GM23338 (cell line): ENCODE data around the gene HPS5.

Source experiments
- CREB1 ChIP-seq: fragments of 250-450 bp; sonication (Bioruptor Pico); IDR thresholded peaks from 2 replicates; pipeline ENCODE4 v1.5.0; 2020; ENCODE audit warnings: low read depth, mild to moderate bottlenecking, moderate library complexity
- EZH2 ChIP-seq: fragments of 200-600 bp; sonication (generic); IDR thresholded peaks from one replicate; pipeline ENCODE4 v1.8.0; 2017; ENCODE audit warnings: antibody characterized with exemption, mild to moderate bottlenecking, low read depth; ENCODE audit not compliant: unreplicated experiment
- EZH2phosphoT487 ChIP-seq: fragments of 200-600 bp; sonication (generic); IDR thresholded peaks from one replicate; pipeline ENCODE4 v1.8.1; 2018; ENCODE audit warnings: antibody characterized with exemption; ENCODE audit not compliant: unreplicated experiment
- JUNB ChIP-seq: IDR thresholded peaks from one replicate; pipeline ENCODE4 v1.6.1; 2016; ENCODE audit warnings: antibody characterized with exemption; ENCODE audit not compliant: unreplicated experiment
- NANOG ChIP-seq: IDR thresholded peaks from 2 replicates; pipeline ENCODE4 v1.6.1; 2016; ENCODE audit warnings: antibody characterized with exemption, borderline replicate concordance
- POLR2AphosphoS5 ChIP-seq: IDR thresholded peaks from 2 replicates; pipeline ENCODE4 v1.6.1; 2016; ENCODE audit warnings: antibody characterized with exemption, low read depth
- ZNF114 ChIP-seq: fragments of 250-450 bp; sonication (Bioruptor Pico); IDR thresholded peaks from 2 replicates; pipeline ENCODE4 v1.5.0; 2020; ENCODE audit warnings: mild to moderate bottlenecking, moderate library complexity
- ZNF331 ChIP-seq: fragments of 250-450 bp; sonication (Bioruptor Pico); IDR thresholded peaks from 2 replicates; pipeline ENCODE4 v1.5.0; 2020; ENCODE audit warnings: low read depth, mild to moderate bottlenecking, moderate library complexity
- TF ChIP-seq, protein P1 (sequence below), 2 experiments: fragments of 200-600 bp in 1 of 2; sonication (generic) in 1 of 2; conservative IDR thresholded peaks; 2 replicates each; pipeline versions ENCODE4 v1.5.1 to v1.6.1; 2016 to 2017; ENCODE audit warnings: antibody characterized with exemption in 2 of 2, low read depth in 2 of 2, mild to moderate bottlenecking in 2 of 2, moderate library complexity in 1 of 2
- TF ChIP-seq, protein P2 (sequence below): IDR thresholded peaks from one replicate; pipeline ENCODE4 v1.6.1; 2018; ENCODE audit warnings: antibody characterized with exemption; ENCODE audit not compliant: unreplicated experiment

DNA sequence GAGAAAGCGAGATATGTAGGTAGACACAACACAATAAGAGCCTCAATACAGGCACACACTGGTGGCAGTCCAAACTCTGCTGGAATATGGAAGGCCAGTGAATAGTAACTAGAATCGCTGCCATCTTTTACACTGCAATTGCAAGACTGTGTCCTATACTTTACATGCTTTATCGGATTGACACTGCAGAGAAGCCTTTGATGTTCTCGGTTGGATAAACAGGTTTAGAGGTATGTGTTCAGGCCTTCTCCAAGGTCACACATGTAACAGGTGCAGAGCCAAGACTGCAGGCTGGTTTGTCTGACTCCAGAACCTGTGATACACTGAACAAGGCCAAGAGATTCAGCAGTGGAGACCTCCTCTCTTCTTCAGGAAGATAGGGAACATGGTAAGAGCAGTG, 50.7 kb downstream of the HPS5 start:
- TF ChIP-seq, protein P1, sequence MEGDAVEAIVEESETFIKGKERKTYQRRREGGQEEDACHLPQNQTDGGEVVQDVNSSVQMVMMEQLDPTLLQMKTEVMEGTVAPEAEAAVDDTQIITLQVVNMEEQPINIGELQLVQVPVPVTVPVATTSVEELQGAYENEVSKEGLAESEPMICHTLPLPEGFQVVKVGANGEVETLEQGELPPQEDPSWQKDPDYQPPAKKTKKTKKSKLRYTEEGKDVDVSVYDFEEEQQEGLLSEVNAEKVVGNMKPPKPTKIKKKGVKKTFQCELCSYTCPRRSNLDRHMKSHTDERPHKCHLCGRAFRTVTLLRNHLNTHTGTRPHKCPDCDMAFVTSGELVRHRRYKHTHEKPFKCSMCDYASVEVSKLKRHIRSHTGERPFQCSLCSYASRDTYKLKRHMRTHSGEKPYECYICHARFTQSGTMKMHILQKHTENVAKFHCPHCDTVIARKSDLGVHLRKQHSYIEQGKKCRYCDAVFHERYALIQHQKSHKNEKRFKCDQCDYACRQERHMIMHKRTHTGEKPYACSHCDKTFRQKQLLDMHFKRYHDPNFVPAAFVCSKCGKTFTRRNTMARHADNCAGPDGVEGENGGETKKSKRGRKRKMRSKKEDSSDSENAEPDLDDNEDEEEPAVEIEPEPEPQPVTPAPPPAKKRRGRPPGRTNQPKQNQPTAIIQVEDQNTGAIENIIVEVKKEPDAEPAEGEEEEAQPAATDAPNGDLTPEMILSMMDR (conservative IDR thresholded peaks at IDR 0.05; ENCODE audit: low read depth in 2 of 2), result no peak
- TF ChIP-seq, protein P2, sequence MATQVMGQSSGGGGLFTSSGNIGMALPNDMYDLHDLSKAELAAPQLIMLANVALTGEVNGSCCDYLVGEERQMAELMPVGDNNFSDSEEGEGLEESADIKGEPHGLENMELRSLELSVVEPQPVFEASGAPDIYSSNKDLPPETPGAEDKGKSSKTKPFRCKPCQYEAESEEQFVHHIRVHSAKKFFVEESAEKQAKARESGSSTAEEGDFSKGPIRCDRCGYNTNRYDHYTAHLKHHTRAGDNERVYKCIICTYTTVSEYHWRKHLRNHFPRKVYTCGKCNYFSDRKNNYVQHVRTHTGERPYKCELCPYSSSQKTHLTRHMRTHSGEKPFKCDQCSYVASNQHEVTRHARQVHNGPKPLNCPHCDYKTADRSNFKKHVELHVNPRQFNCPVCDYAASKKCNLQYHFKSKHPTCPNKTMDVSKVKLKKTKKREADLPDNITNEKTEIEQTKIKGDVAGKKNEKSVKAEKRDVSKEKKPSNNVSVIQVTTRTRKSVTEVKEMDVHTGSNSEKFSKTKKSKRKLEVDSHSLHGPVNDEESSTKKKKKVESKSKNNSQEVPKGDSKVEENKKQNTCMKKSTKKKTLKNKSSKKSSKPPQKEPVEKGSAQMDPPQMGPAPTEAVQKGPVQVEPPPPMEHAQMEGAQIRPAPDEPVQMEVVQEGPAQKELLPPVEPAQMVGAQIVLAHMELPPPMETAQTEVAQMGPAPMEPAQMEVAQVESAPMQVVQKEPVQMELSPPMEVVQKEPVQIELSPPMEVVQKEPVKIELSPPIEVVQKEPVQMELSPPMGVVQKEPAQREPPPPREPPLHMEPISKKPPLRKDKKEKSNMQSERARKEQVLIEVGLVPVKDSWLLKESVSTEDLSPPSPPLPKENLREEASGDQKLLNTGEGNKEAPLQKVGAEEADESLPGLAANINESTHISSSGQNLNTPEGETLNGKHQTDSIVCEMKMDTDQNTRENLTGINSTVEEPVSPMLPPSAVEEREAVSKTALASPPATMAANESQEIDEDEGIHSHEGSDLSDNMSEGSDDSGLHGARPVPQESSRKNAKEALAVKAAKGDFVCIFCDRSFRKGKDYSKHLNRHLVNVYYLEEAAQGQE, result no peak
- TF ChIP-seq POLR2AphosphoS5 (no peak), EZH2 (no peak), EZH2phosphoT487 (no peak), ZNF331 (CRISPR knock-in tag) (no peak), CREB1 (CRISPR knock-in tag) (no peak), NANOG (no peak), JUNB (no peak), ZNF114 (CRISPR knock-in tag) (no peak)
